HG03558 (cell line): ENCODE data around the gene GPALPP1.
"Not testable (repeated sequence)": the region's sequence is repeated elsewhere in the genome, so short reads cannot be mapped to it uniquely, and the experiment has no call there.

Source experiments
- ATAC-seq: cut with Tn5 transposase; IDR thresholded peaks from one replicate; pipeline ENCODE4 v1.9.1; 2021; ENCODE audit warnings: moderate number of reproducible peaks; ENCODE audit not compliant: unreplicated experiment; ENCODE audit errors: extremely low read depth

GPALPP1 gene

GRCh38 chr13:44989071-44989889, at the start of gene GPALPP1, which contains the start of gene NUFIP1:
TSS of gene GPALPP1 (plus strand) at chr13:44989538. CDS start at chr13:44989655, 117 bp downstream.
TSS of gene NUFIP1 (minus strand) at chr13:44989471. CDS start at chr13:44989436, 35 bp downstream.
- ATAC-seq: peak; percentile 87

GRCh38 chr13:44943411-44943810, 45.9 kb upstream of the GPALPP1 start:
- not testable (repeated sequence) for ATAC-seq

- no peak for ATAC-seq
Observed at GRCh38 chr13:44951184-44951583, 38.2 kb upstream of the GPALPP1 start.

- no peak for ATAC-seq
Observed at GRCh38 chr13:44952671-44953070, 36.7 kb upstream of the GPALPP1 start.

GRCh38 chr13:44954224-44954623, 35.1 kb upstream of the GPALPP1 start:
- ATAC-seq: no peak

- ATAC-seq: no peak
Observed at GRCh38 chr13:44955406-44955805, 33.9 kb upstream of the GPALPP1 start.

- ATAC-seq: no peak
Observed at GRCh38 chr13:44961997-44962396, 27.3 kb upstream of the GPALPP1 start.

- ATAC-seq: no peak
Observed at GRCh38 chr13:44967704-44968433, 21.5 kb upstream of the GPALPP1 start.

- no peak for ATAC-seq
Observed at GRCh38 chr13:44968434-44968815, 20.9 kb upstream of the GPALPP1 start.

- no peak for ATAC-seq
Observed at GRCh38 chr13:44969551-44970484, 19.5 kb upstream of the GPALPP1 start.

GRCh38 chr13:44971656-44972595, 17.4 kb upstream of the GPALPP1 start:
- no peak for ATAC-seq

GRCh38 chr13:44972956-44973581, 16.3 kb upstream of the GPALPP1 start:
- ATAC-seq: no peak

- ATAC-seq: no peak
Observed at GRCh38 chr13:44974056-44974793, 15.1 kb upstream of the GPALPP1 start.

GRCh38 chr13:44976196-44976595, 13.1 kb upstream of the GPALPP1 start:
- no peak for ATAC-seq

- ATAC-seq: no peak
Observed at GRCh38 chr13:44976949-44977583, 12.3 kb upstream of the GPALPP1 start.

GRCh38 chr13:44978328-44978727, 11.0 kb upstream of the GPALPP1 start:
- ATAC-seq: no peak

- no peak for ATAC-seq
Observed at GRCh38 chr13:44989941-44990340, 603 bp downstream of the GPALPP1 start.

- no peak for ATAC-seq
Observed at GRCh38 chr13:45003417-45003816, 14.1 kb downstream of the GPALPP1 start.
